Suppressor macrophage treated with lipopolysaccharide for 1 hour (primary cell): ENCODE measurements around the gene RAB17.

Experiments used
- DNase-seq, 3 donors: peaks; one replicate each; pipeline ENCODE4 v3.0.0-alpha.2; 2020 to 2022

RAB17 gene

GRCh38 chr2:237576974-237577373 is 13.6 kb downstream of the RAB17 start:
- no peak for DNase-seq

- DNase-seq, result no peak
These were observed 14.4 kb downstream of the RAB17 start for GRCh38 chr2:237575869-237576862.

- DNase-seq, result no peak
These were observed 15.4 kb downstream of the RAB17 start for GRCh38 chr2:237574894-237575868.

GRCh38 chr2:237574467-237574866 is 16.1 kb downstream of the RAB17 start:
- DNase-seq, result no peak

- no peak for DNase-seq
These were observed 16.7 kb downstream of the RAB17 start for GRCh38 chr2:237573721-237574415.

- DNase-seq, result no peak
These were observed 17.8 kb downstream of the RAB17 start for GRCh38 chr2:237572742-237573101.

- DNase-seq, result peak; percentile 94 to 97 (median 96)
These were observed 18.4 kb downstream of the RAB17 start for GRCh38 chr2:237572021-237572741.

GRCh38 chr2:237571551-237571950 is 19.0 kb downstream of the RAB17 start:
- DNase-seq, result no peak

GRCh38 chr2:237570776-237571335 is 19.7 kb downstream of the RAB17 start:
- no peak for DNase-seq

GRCh38 chr2:237569896-237570295 is 20.6 kb downstream of the RAB17 start:
- DNase-seq, result no peak

GRCh38 chr2:237569041-237569440 is 21.5 kb downstream of the RAB17 start:
- no peak for DNase-seq

- DNase-seq, result no peak
These were observed 22.3 kb downstream of the RAB17 start for GRCh38 chr2:237568121-237568660.

GRCh38 chr2:237567276-237568029 is 23.1 kb downstream of the RAB17 start:
- DNase-seq, result no peak

GRCh38 chr2:237566401-237567235 is 23.9 kb downstream of the RAB17 start, which contains the start of gene PRLH:
TSS of gene PRLH (plus strand) at chr2:237566574. CDS start at chr2:237566574, 0 bp downstream.
- DNase-seq, result no peak

- no peak for DNase-seq
These were observed 24.6 kb downstream of the RAB17 start for GRCh38 chr2:237565974-237566373.

- no peak for DNase-seq
These were observed 25.9 kb downstream of the RAB17 start for GRCh38 chr2:237564526-237565131.

GRCh38 chr2:237563816-237564215 is 26.7 kb downstream of the RAB17 start:
- peak in 2 of 3 donors; percentile 11 to 22 for DNase-seq

GRCh38 chr2:237561221-237561620 is 29.3 kb downstream of the RAB17 start:
- DNase-seq, result no peak
